Measurements from ENCODE around the gene PIKFYVE.
"Not testable (repeated sequence)": the region's sequence is repeated elsewhere in the genome, so short reads cannot be mapped to it uniquely, and the experiment has no call there.

PIKFYVE gene

DNA sequence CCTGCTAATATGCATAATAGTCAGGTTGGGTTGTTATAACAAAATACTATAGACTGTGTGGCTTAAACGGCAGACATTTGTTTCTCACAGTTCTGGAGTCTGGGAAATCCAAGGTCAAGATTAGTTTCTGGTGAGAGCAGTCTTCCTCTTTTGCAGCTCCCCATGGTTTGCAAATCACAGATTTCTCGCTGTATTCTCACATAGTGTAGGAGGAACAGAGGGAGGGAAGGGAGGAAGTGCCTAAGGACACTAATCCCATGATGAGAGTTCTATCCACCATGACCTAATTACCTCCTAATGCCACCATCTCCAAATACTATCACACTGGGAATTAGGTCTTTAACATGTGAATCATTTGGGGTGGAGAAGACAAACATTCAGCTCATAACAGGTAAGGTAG is 120.5 kb downstream of the PIKFYVE start:
- no peaks in the 10 kb centered on the region for H3K4me1 Mint-ChIP-seq
- no peak overlapping the region for H3K4me3 Mint-ChIP-seq
- ATAC-seq: no peak

DNA sequence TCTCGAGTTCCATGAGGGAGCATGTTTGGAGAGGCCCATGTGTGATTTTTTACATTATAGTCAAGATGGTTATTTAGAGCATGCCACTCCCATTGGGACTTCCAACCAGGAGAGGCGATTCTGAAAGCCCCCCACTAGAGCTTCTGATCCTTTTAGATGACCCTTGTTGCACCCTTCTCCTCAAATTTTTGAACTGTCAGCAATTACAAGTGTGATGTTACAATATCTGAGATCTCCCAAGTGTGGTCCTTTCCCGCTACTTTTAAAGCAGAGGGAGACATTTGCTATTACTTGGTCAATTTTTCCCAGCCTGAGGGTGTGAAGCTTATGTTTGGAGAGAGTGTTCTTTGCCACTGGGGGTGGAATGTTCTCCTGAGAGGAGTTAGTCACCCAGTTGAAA is 123.9 kb downstream of the PIKFYVE start:
- Mint-ChIP-seq H3K4me1 (no peaks in the 10 kb centered on the region), H3K4me3 (no peak overlapping the region), H3K9me3 (peaks cover 8% of the 10 kb centered on the region), H3K27ac (no peak overlapping the region), H3K36me3 (no peaks in the 10 kb centered on the region)
- no peak for ATAC-seq
- DNase-seq (ENCODE audit: low spot score in 2 of 2): no peak

More for the DNA sequence above, 120.5 kb downstream of the PIKFYVE start:
- DNase-seq (ENCODE audit: low spot score in 2 of 2): no peak
- Mint-ChIP-seq H3K36me3 (no peaks in the 10 kb centered on the region), H3K27ac (no peak overlapping the region), H3K9me3 (no peaks in the 10 kb centered on the region)

DNA sequence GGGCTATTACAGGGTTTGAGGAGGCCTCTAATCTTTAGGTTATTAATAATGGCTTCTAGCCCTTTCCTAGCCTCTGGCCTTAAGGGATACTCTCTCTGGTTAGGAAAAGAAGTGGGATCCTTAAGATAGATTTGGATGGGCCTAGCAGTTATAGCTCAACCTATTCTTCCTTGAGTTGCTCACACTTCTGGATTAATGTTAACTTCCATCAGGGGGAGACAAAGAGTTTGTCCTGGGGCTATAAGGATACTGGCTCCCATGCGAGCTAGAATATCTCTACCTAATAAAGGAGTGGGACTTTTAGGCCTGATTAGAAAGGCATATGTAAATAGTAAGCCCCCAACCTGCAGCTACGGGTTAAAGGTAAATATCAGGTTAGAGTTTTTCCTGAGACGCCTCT is 126.2 kb downstream of the PIKFYVE start:
- ATAC-seq: no peak
- H3K27ac Mint-ChIP-seq: no peak overlapping the region
- H3K4me3 Mint-ChIP-seq: no peak overlapping the region
- DNase-seq (ENCODE audit: low spot score in 2 of 2): no peak
- peaks cover 8% of the 10 kb centered on the region for H3K9me3 Mint-ChIP-seq
- no peaks in the 10 kb centered on the region for H3K4me1 Mint-ChIP-seq
- H3K36me3 Mint-ChIP-seq: no peaks in the 10 kb centered on the region

DNA sequence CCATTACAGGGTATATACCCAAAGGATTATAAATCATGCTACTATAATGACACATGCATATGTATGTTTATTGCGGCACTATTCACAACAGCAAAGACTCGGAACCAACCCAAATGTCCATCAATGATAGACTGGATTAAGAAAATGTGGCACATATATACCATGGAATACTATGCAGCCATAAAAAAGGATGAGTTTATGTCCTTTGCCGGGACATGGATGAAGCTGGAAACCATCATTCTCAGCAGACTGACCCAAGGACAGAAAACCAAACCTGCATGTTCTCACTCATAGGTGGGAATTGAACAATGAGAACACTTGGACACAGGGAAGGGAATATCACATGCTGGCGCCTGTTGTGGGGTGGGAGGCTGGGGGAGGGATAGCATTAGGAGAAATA is 130.7 kb downstream of the PIKFYVE start:
- not testable (repeated sequence) for ATAC-seq; H3K4me3 Mint-ChIP-seq; H3K27ac Mint-ChIP-seq; DNase-seq (ENCODE audit: low spot score in 2 of 2); H3K36me3 Mint-ChIP-seq; H3K9me3 Mint-ChIP-seq; H3K4me1 Mint-ChIP-seq

GRCh38 chr2:208399201-208399600 is 133.1 kb downstream of the PIKFYVE start:
- no peak for ATAC-seq
- no peaks in the 10 kb centered on the region for H3K4me1 Mint-ChIP-seq
- H3K4me3 Mint-ChIP-seq: no peak overlapping the region
- H3K9me3 Mint-ChIP-seq: peaks cover 3% of the 10 kb centered on the region
- H3K27ac Mint-ChIP-seq: no peak overlapping the region
- no peak for DNase-seq (ENCODE audit: low spot score in 2 of 2)
- no peaks in the 10 kb centered on the region for H3K36me3 Mint-ChIP-seq

- Mint-ChIP-seq H3K4me3 (no peak within 1 kb of the TSS), H3K36me3 (no peaks in the 10 kb centered on the region), H3K9me3 (no peaks in the 10 kb centered on the region), H3K4me1 (no peaks in the 10 kb centered on the region), H3K27ac (no peak within 1 kb of the TSS)
- DNase-seq (ENCODE audit: low spot score in 2 of 2) (no peak), ATAC-seq (peak; percentile 32)
Observed at GRCh38 chr2:208406474-208407451, 140.7 kb downstream of the PIKFYVE start, which contains the start of gene PTH2R. PTH2R (plus strand) TSS chr2:208406792; CDS start chr2:208407044, 252 bp downstream.

DNA sequence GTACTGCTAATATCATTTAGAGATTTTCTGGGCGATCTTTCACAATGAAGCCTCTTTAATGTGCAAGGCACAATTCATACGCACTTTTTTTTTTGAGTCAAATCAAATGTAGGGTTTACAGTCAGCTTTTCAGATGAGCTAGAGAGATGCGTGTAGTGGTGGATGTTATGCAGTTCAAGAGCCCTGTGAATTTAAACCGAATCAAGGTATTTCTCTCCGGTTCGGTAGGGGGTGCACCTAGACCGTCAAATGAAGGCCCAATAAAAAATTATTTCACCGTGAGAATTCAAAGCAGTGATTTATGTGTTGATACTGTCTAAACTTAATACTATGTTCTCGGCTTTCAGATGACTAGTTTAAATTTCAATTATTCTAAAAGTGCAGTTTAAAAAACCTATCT is 141.6 kb downstream of the PIKFYVE start:
- H3K9me3 Mint-ChIP-seq: no peaks in the 10 kb centered on the region
- H3K27ac Mint-ChIP-seq: no peak overlapping the region
- no peak for DNase-seq (ENCODE audit: low spot score in 2 of 2)
- peak; percentile 68 for ATAC-seq
- no peaks in the 10 kb centered on the region for H3K4me1 Mint-ChIP-seq
- no peak overlapping the region for H3K4me3 Mint-ChIP-seq
- no peaks in the 10 kb centered on the region for H3K36me3 Mint-ChIP-seq

All from stimulated activated effector memory CD8-positive, alpha-beta T cell treated with anti-CD3 and anti-CD28 coated beads, Interleukin-12 subunit alpha, Interleukin-12 subunit beta, amount 100 ng/mL, for 72 hours (primary cell).